Activated CD8-positive, alpha-beta T cell treated with anti-CD3 and anti-CD28 coated beads, Interleukin-2, amount 10 ng/mL, durations not matched to agents 7 days and 5 days (primary cell): ENCODE results near the gene ATP1B1. TPM values are rescaled to one million over a fixed set of nuclear protein-coding genes. Genes with fewer than 3 reads are reported as not detected.
"Not testable (repeated sequence)": the region's sequence is repeated elsewhere in the genome, so short reads cannot be mapped to it uniquely, and the experiment has no call there.

Experiments
- ATAC-seq: fragments of 150-1000 bp; cut with Tn5 transposase; one replicate; pipeline ENCODE4 v1.10.0; 2021; ENCODE audit warnings: moderate library complexity
- CTCF ChIA-PET: fragments of 350-600 bp; sonication (Branson Sonifier 250); formaldehyde crosslinking; loops from one replicate; lab custom pipeline; 2021; ENCODE audit warnings: antibody characterized with exemption; lab: Charles Lee
- POLR2A ChIA-PET: fragments of 350-600 bp; sonication (Branson Sonifier 250); formaldehyde crosslinking; loops from one replicate; lab custom pipeline; 2021; ENCODE audit warnings: antibody characterized with exemption; lab: Charles Lee
- DNase-seq: peaks from one replicate; pipeline ENCODE4 v3.0.0-alpha.2; 2020
- H3K27ac Mint-ChIP-seq: one replicate; pipeline ENCODE4 v1.8.0; 2021; ENCODE audit warnings: mild to moderate bottlenecking, mixed read lengths
- H3K27me3 Mint-ChIP-seq: one replicate; pipeline ENCODE4 v1.8.0; 2021; ENCODE audit warnings: low read depth, mixed read lengths
- H3K36me3 Mint-ChIP-seq: one replicate; pipeline ENCODE4 v1.8.0; 2021; ENCODE audit warnings: low read depth, mixed read lengths
- H3K4me1 Mint-ChIP-seq: one replicate; pipeline ENCODE4 v1.8.0; 2021; ENCODE audit warnings: low read depth, mixed read lengths
- H3K4me3 Mint-ChIP-seq: one replicate; pipeline ENCODE4 v1.8.0; 2021; ENCODE audit warnings: mild to moderate bottlenecking, mixed read lengths
- H3K9me3 Mint-ChIP-seq: one replicate; pipeline ENCODE4 v1.8.0; 2022; ENCODE audit warnings: mixed read lengths; ENCODE audit not compliant: insufficient read depth
- total RNA-seq, 2 experiments: library from RNA; stranded (reverse); gene quantifications; one replicate each; pipeline ENCODE4 v1.2.3, GENCODE V29; 2021

ATP1B1 gene
- total RNA-seq, 2 experiments from 2014 or later = 10.7 to 12.0 TPM

GRCh38 chr1:169179431-169179830 is 72.9 kb downstream of the ATP1B1 start:
- H3K4me1 Mint-ChIP-seq, H3K9me3 Mint-ChIP-seq, H3K36me3 Mint-ChIP-seq, DNase-seq, H3K27me3 Mint-ChIP-seq, ATAC-seq, POLR2A ChIA-PET, H3K27ac Mint-ChIP-seq, H3K4me3 Mint-ChIP-seq: not testable (repeated sequence)
- CTCF ChIA-PET = interaction anchor here (0.7 to 1.3 kb wide), 2 partner anchors 10 to 561 kb away, joined by 3 to 4 read pairs; no protein-coding TSS in a partner anchor

DNA sequence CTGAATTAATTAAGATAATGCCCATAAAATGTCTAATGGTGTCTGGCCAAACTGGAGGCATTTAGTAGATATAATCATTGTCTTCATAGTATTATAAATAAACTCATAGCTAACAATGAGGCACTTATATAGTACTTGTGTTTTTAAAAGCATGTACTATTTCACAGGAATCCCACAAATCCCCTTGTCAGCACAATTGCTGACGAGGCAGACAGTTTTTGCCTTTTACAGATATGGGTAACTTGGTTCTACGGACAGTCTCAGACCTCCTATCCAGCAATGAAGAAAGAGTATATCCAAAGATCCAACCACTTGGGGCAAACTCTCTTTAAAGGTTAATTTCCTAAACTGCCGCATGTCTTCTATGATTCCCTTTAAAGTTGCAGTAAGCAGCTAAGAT is 73.7 kb downstream of the ATP1B1 start:
- Mint-ChIP-seq H3K27ac (no peak overlapping the region), H3K9me3 (no peaks in the 10 kb centered on the region), H3K4me1 (no peaks in the 10 kb centered on the region), H3K4me3 (no peak overlapping the region), H3K36me3 (no peaks in the 10 kb centered on the region), H3K27me3 (no peaks in the 10 kb centered on the region)
- ATAC-seq (no peak), DNase-seq (no peak)
- CTCF ChIA-PET = interaction anchor here (1.3 kb wide), 1 partner anchor 11 kb away, joined by 4 read pairs; no protein-coding TSS in a partner anchor
- POLR2A ChIA-PET = no interaction called here
